Tibial artery (tissue), 4 donors: ENCODE data around the gene FREM1.

ENCODE experiments used
- DNase-seq, 2 donors: peaks; one replicate each; pipeline ENCODE4 v3.0.0-alpha.2; 2019
- H3K27ac ChIP-seq, 2 donors: fragments of 200-600 bp; sonication (generic) in 1 of 2; 1 replicate in 1 of 2; 2 replicates in 1 of 2; pipeline ENCODE4 v1.5.1; 2018 to 2019; ENCODE audit warnings: mild to moderate bottlenecking in 1 of 2
- H3K27me3 ChIP-seq, 2 donors: fragments of 200-600 bp; sonication (generic) in 1 of 2; one replicate each; pipeline versions ENCODE4 v1.5.1 to v1.6.0; 2016 to 2019
- H3K36me3 ChIP-seq, 3 donors: fragments of 200-600 bp; sonication (generic) in 2 of 3; one replicate each; pipeline ENCODE4 v1.5.1; 2016 to 2019; ENCODE audit warnings: mild to moderate bottlenecking in 2 of 3
- H3K4me1 ChIP-seq, 4 donors: fragments of 200-600 bp; sonication (generic) in 2 of 4; 1 replicate in 3 of 4; 2 replicates in 1 of 4; pipeline ENCODE4 v1.5.1; 2016 to 2019
- H3K4me3 ChIP-seq, 2 donors: fragments of 200-600 bp; sonication (generic) in 1 of 2; 1 replicate in 1 of 2; 2 replicates in 1 of 2; pipeline ENCODE4 v1.5.1; 2018 to 2019; ENCODE audit warnings: mild to moderate bottlenecking in 2 of 2
- H3K9me3 ChIP-seq, 3 donors: fragments of 200-600 bp; sonication (generic) in 1 of 3; one replicate each; pipeline ENCODE4 v1.5.1; 2016 to 2019
- CTCF ChIP-seq, 2 experiments: fragments of 200-600 bp in 1 of 2; fragments of 450-650 bp in 1 of 2; IDR thresholded peaks; one replicate each; pipeline ENCODE4 v1.5.1; 2017 to 2019; ENCODE audit warnings: antibody characterized with exemption in 2 of 2, mild to moderate bottlenecking in 1 of 2, moderate library complexity in 1 of 2
- intact Hi-C: fragments of 100-400 bp; cut with DNase I; formaldehyde crosslinking; loops from one replicate; pipeline ENCODE4 v1.15.0; 2023; ENCODE audit warnings: low total_unique reads

Gene FREM1

GRCh38 chr9:14692470-14693250 is 217.6 kb downstream of the FREM1 start:
- peaks cover 0 to 20% (median 13%) of the 10 kb centered on the region in 3 donors for H3K36me3 ChIP-seq
- intact Hi-C loops = no loop called here

GRCh38 chr9:14690948-14691730 is 219.1 kb downstream of the FREM1 start:
- H3K36me3 ChIP-seq = peaks cover 0 to 20% (median 13%) of the 10 kb centered on the region in 3 donors
- DNase-seq = no peak
- H3K4me3 ChIP-seq = no peak overlapping the region
- H3K9me3 ChIP-seq = no peaks in the 10 kb centered on the region
- no peaks in the 10 kb centered on the region for H3K27me3 ChIP-seq
- peaks cover 0 to 28% (median 15%) of the 10 kb centered on the region in 4 donors for H3K4me1 ChIP-seq
- TF ChIP-seq CTCF (IDR thresholded peaks at IDR 0.05) = no peak
- intact Hi-C loops = no loop called here
- H3K27ac ChIP-seq = no peak overlapping the region

More at GRCh38 chr9:14692470-14693250, 217.6 kb downstream of the FREM1 start:
- Histone ChIP-seq H3K27ac (peak overlapping the region; percentile 71 to 74), H3K9me3 (no peaks in the 10 kb centered on the region), H3K27me3 (no peaks in the 10 kb centered on the region), H3K4me1 (peaks cover 0 to 24% (median 13%) of the 10 kb centered on the region in 4 donors), H3K4me3 (peak overlapping the region; percentile 72 to 92)
- no peak for DNase-seq
- TF ChIP-seq CTCF (IDR thresholded peaks at IDR 0.05) = no peak

GRCh38 chr9:14687042-14687719 is 223.0 kb downstream of the FREM1 start:
- Histone ChIP-seq H3K36me3 (peaks cover 3 to 20% (median 13%) of the 10 kb centered on the region in 3 donors), H3K27me3 (no peaks in the 10 kb centered on the region), H3K9me3 (no peaks in the 10 kb centered on the region), H3K4me3 (no peak overlapping the region), H3K4me1 (peaks cover 0 to 24% (median 8%) of the 10 kb centered on the region in 4 donors), H3K27ac (peak overlapping the region in 1 of 2 donors; percentile 5)
- no peak for DNase-seq
- intact Hi-C loops = no loop called here
- TF ChIP-seq CTCF (IDR thresholded peaks at IDR 0.05) = no peak

GRCh38 chr9:14686168-14686567 is 224.1 kb downstream of the FREM1 start:
- Histone ChIP-seq H3K27me3 (no peaks in the 10 kb centered on the region), H3K27ac (no peak overlapping the region), H3K4me3 (no peak overlapping the region), H3K36me3 (peaks cover 3 to 20% (median 13%) of the 10 kb centered on the region in 3 donors), H3K4me1 (peaks cover 0 to 14% (median 2%) of the 10 kb centered on the region in 4 donors), H3K9me3 (no peaks in the 10 kb centered on the region)
- DNase-seq = no peak
- intact Hi-C loops = no loop called here
- no peak for TF ChIP-seq CTCF (IDR thresholded peaks at IDR 0.05)
